GM18526 (cell line): ENCODE results near the gene CRKL.

Experiments used
- POLR2A ChIP-seq: IDR thresholded peaks from 3 replicates; pipeline ENCODE4 v1.6.1; 2011; ENCODE audit not compliant: insufficient read length; ENCODE audit errors: extremely low read depth

Gene CRKL

GRCh38 chr22:20992456-20993303 lies 75.5 kb downstream of the CRKL start:
- no peak for TF ChIP-seq POLR2A

- TF ChIP-seq POLR2A, result no peak
Measured at GRCh38 chr22:20993304-20994127, 76.3 kb downstream of the CRKL start.

GRCh38 chr22:20994128-20994901 lies 77.1 kb downstream of the CRKL start:
- TF ChIP-seq POLR2A, result no peak

- no peak for TF ChIP-seq POLR2A
Measured at GRCh38 chr22:20994902-20995241, 77.7 kb downstream of the CRKL start.

GRCh38 chr22:20995329-20996030 lies 78.3 kb downstream of the CRKL start:
- no peak for TF ChIP-seq POLR2A

GRCh38 chr22:20996031-20996410 lies 78.8 kb downstream of the CRKL start:
- no peak for TF ChIP-seq POLR2A

GRCh38 chr22:20996598-20997535 lies 79.7 kb downstream of the CRKL start:
- TF ChIP-seq POLR2A, result no peak

GRCh38 chr22:20997536-20998257 lies 80.5 kb downstream of the CRKL start:
- TF ChIP-seq POLR2A, result peak; percentile 5

- no peak for TF ChIP-seq POLR2A
Measured at GRCh38 chr22:20998411-20999336, 81.5 kb downstream of the CRKL start.

GRCh38 chr22:20999350-21000206 lies 82.4 kb downstream of the CRKL start:
- no peak for TF ChIP-seq POLR2A

- TF ChIP-seq POLR2A, result no peak
Measured at GRCh38 chr22:21000207-21000986, 83.2 kb downstream of the CRKL start.
